ENCODE measurements around the gene TMC8.

TMC8 gene

DNA sequence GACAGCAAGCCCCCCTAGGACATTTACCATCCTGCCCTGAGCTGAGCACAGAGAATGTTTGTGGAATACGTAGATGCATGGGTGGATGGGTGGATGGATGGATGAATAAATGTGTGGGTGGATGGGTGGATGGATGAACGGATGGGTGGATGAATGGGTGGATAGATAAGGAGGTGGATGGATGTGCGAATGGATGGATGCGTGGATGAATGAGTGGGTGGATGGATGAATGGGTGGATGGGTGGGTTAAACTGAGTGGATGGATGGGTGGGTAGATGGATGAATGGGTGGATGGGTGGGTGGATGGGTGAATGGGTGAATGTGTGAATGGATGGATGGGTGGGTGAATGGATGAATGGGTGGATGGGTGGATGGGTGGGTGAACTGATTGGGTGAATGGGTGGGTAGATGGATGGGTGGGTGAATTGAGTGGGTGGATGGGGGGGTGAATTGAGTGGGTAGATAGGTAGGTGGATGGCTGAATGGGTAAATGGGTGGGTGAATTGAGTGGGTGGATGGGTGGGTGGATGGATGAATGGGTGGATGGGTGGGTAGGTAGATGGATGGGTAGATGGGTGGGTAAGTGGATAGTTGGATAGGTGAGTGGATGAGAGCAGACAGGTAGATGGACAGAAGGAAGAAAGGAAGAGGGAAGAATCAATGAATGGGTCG, 7.2 kb upstream of the TMC8 start:
- DNase-seq (ENCODE audit: low read depth in 2 of 2): no peak

DNA sequence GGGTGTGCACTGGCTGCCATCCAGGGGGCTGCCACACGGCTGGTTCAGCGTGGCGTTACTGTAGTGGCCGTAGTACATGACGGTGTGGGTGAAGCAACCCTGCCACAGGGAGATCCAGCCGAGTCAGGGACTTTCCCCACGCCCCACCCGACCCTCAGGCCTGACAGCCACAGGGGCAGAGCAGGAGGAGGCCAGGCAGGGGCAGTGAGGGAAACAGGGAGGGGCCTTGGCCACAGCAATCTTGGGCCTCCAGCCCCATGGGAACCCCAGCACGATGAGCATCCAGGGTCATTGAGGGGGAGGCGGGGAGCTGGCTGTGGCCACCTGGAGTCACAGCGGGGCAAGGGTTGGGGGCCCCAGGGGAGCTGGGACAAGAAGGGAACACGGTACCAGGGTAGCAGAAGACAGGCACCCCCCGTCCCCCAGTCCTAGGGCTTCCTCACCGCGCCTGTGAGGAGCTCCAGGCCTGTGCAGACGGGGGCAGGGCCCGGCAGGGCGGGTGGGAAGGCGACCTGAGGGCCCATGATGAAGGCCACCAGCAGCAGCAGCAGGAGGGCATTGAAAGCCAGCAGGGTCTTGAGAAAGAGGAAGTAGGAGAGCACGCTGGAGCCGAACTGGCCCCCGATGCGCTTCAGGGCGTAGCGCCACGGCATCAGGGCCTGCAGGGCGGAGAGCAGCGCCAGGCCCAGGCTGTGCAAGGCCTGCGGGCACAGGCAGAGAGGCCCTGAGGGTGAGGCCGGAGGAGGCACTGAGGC, 6.3 kb upstream of the TMC8 start:
- no peak for DNase-seq (ENCODE audit: low read depth in 2 of 2)

DNA sequence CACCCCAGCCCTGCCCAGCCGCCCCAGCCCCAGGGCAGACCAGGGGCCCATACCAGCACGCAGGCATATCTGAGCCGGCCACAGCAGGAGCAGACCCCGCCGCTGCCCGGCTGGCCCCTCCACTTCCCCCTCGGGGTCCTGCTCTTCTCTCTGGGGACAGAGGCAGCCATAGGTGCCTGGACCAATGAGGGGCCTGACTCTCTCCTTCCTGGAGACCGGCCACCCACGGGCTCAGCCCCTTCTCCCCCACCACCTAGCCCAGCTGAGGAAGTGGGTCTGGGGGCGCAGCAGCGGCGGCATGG, 5.8 kb upstream of the TMC8 start:
- DNase-seq (ENCODE audit: low read depth in 2 of 2): no peak

DNA sequence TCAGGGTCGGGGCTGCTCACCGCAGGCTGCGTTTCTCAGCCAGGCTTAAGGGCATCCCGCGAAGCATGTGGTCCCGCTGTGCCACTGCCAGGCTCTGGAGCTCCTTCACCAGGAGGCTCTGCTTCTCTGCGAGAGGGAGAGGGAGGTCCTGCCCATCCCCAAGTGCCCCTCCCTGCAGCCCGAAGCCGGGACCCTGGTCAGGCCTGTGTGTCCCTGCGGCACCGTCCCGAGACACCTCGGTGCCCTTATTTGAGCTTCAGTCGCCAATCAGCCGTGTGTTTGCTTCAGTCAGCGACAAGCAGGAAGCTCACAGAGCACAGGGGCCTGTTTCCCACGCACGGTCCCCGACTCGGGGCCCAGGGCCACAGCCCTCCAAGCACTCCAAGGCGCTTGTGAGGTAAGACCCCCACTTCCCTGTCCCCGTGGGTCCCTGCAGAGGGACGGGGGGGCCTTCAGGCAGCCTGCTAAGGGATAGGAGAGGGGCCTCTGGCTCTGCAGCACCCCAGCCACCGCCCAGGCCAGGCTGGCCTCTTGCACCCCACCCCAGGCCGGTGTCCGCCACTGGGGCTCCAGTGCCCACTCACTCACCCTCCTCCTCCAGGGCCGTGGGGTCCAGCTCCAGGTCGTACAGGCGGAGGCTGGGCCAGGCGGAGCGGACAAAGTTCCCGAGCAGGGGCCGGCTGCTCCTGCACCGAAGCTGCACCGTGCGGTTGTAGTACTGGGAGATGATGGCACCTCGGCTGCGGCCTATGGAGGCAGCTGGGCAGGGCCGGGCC, 5.2 kb upstream of the TMC8 start:
- DNase-seq (ENCODE audit: low read depth in 2 of 2): no peak

DNA sequence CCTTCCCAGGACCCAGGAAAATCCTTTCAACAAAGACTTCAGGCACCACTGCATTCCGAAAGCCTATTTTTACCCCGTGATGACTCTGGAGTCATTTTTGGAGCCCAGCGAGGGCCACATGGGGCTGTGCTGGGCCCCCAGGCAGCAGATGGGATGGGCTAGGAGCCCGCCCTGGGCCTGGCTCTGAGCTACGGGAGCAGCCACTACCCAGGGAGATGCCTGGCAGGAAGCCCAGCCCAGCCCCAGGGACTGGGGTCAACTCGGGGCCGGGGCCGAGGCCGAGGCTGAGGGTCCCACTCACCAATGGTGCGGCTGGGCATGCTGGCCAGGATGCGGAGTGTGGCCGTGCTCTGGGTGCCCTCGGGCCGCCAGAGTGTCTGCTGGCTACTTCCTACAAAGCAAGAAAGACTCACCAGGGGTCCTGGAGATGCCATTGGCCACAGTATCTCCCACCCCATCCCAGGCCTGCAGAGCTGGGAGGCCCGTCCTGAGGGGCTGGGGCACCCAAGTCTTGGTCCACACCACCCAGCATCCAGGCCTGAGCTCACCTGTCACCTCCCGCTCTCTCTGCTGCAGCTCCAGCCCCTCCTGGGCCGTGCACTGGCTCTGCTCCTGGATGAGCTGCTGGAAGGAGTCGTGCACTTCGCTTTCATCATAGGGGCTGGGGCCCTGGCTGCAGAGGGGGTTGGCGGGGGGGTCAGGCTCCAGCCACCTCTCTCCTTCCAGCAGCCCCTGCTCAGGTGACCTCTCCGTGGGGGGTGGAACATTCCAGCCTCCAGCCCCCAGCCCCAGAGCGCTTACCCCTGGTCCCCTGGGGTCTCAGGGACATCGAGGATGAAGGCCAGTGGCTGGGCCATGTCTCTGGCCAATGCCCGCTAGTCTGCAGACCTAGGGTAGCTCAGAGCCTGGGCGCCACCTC, 4.3 kb upstream of the TMC8 start:
- no peak for DNase-seq (ENCODE audit: low read depth in 2 of 2)

DNA sequence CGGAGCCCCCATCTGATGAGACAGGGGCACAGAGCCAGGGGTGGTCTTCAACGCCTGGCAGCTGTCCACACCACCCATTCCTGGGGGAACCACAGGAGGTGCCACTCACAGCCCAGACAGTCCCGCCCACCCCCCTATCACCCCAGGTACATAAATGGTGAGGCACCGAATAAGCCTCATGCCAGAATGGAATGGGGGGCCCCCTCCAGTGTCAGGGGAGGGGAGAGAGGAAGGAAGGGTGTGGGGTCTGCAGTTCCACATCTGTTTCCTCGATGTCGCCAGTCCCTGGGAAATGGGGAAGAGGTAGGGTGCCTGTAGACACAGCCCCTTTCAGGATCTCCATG, 3.7 kb upstream of the TMC8 start:
- DNase-seq (ENCODE audit: low read depth in 2 of 2): no peak

DNA sequence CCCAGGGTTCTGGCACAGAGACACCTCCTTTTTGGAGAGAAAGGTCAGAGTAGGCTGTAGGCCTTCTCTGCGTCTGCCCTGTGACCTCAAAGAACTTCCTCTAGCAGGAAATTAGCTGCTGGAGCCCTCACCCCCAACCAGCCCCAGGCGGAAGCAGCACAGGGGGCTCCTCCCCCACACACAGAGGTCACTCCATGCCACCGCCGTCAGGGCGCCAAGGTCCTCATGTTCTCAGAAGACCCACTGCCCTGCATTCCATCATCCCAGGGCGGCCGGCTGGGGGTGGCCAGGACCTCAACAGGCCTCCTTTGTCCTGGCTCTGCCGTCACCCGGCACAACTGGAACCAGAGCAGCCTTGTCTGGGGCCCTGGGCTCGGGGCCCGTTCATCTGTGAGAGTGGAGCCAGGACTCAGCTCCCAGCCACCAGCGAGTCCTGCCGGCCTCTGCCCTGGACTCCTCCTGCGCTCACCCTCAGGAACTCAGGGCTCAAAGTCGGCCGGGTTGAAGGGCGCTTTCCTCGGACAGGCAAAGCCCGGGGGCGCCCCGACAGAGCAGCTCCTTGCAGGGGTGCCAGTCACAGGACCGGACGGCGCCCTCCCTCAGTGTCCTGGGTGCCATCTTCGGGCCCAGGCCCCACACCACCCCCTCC, 3.2 kb upstream of the TMC8 start:
- DNase-seq (ENCODE audit: low read depth in 2 of 2): no peak

DNA sequence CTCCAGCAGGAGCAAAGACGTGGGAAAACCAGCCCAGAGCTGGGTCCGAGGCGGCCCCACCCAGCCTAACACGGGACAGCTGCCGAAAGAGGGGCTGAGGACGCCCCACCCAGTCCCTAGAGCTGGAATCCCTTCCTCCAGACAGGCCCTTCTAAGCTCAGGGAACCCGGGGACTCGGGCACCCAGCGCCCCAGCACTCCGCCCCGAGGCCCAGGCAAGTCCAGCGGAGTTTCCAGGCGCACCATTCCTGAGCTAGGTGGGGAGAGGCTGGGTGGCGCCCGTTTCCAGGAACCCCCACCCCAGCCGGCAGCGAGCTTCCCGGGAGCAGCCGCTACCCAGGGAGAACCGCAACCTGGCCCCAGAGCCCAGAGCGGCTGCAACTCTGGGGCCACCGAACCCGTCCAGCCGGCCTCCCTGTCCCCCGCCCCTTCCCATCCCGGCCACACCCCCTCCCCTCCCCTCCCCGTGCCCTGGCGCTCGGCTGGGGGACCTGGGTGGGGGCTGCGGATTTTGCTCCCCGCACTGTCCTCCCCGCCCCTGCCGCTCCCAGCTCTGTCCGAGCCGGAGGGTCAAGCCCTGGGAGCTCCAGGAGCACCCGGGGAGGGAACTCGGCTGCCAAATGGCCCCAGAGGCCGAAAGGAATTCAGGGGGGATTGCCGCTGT, 2.6 kb upstream of the TMC8 start:
- no peak for DNase-seq (ENCODE audit: low read depth in 2 of 2)

DNA sequence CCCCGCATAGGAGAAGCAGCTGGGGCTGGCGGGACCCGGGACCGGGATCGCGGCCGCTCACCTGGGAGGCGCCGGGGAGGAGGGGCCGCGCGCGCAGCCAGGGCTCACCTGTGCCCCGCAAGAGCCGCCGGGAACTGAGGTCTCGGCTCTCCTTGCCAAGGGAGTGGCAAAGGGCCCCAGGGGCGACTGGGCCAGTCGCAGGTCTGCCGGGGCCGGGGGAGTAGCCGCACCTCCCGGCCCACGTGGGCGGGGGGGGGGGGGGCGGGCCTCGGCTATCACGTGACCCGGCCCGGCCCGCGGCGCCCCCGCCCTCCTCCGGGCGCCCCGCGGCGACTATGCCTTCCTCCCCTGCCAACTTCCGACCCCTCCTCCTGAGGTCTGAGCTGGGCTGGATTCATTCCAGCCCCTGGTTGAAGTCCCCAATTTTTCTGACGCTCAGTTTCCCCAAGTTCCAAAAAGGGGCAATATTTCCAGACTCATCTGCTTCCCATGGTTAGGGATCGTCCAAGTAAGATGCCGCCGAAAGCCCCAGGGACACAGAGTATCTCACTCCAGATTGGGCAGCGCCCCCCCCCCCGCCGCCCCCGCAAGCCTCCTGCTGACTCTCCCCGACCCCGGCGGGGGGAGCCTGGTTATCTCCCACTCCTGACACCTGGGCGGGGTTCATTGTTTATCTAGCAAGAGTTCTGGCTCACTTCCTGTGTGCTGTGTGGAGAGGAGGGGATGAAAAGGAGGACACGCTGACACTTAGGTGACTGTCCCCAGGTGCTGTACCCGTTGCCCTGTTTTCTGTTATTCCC, 1.8 kb upstream of the TMC8 start, which contains the start of gene TMC6:
TMC6 (minus strand) TSS at position 205 of the 800 bp plus-strand sequence. CDS start 1,923 bp downstream, outside the sequence.
- no peak for DNase-seq (ENCODE audit: low read depth in 2 of 2)

DNA sequence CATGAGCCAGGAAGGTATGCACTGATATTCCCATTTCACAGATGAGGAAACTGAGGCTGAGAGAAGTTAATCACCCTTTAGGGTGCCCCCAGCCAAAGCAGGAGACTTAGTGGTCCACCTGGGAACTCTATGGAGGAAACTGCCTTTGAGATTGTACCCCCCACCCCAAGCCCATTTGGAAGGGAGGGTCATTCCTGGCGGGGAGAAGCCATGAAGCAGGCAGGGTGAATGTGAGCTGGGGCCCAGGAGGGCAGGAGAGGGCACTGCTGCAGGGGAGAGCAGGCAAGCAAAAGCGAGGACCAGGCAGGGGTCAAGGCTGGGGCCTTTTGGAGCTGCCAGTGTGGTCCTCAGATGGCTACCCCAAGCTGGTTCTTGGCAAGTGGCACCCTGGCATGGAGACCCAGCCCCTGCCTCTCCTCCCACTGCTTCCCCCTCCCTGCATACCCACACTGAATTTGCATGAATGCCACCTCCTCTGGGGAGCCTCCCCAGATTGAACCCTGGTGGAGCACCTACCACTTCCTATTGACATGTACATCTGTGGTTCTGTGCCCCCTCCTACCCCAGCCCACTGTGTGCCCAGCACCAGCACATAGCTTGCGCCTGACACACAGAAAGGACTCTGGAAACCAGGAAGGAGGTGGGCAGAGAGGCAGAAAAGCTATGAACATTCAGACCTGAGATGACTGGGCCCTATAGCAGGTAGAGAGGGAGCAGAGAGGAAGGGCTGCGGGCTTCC, 1.1 kb upstream of the TMC8 start:
- DNase-seq (ENCODE audit: low read depth in 2 of 2): no peak

DNA sequence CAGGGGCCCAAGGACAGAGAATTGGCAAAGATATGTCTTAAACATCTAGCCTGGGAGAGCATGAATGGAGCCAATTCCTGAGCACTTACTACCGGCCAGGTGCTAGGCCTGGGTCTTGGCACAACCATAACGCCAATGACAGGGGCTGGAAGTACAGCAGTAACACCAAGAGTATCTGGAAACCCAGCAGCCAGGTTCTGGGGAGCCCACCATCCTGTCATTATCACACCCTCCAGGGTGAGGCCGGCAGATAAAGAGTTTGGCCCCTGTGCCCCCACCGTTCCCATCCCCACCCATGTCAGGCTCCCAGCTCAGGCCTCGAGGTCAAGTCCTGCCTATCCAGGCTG, 508 bp upstream of the TMC8 start:
- DNase-seq (ENCODE audit: low read depth in 2 of 2): no peak

DNA sequence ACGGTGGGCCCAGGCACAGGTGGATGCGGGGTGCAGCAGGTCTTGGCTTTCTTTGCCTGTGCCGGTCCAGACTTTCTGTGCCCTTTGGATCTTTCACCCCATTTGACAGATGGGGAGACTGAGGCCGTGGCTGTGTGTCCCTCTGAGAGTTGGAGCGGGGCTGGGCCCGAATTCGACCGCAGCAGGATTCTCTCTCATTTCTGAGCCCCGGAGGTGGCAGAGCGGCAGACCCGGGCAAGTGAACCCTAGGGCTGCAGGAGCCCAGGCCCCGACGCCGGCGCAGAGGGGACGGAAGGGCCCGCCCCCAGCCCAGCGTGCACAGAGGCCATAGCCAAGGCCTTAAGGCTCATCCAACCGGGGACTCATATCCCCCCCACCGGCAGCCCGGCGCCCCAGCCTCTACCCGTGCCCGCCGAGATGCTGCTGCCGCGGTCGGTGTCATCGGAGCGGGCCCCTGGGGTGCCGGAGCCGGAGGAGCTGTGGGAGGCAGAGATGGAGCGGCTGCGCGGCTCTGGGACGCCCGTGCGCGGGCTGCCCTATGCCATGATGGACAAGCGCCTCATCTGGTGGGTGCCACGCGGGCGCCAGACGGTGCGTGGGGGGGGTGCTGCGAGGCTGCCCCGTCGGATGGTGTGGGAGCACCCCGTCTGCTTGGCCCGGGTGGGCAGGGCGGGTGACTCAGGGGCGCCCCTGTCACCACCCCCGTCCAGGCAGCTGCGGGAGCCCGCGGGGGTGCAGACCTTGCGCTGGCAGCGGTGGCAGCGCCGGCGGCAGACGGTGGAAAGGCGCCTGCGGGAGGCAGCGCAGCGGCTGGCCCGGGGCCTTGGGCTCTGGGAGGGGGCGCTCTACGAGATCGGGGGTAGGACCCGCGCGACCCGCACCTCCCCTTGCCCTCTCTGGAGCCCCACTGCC, 857 bp downstream of the TMC8 start:
- no peak for DNase-seq (ENCODE audit: low read depth in 2 of 2)

DNA sequence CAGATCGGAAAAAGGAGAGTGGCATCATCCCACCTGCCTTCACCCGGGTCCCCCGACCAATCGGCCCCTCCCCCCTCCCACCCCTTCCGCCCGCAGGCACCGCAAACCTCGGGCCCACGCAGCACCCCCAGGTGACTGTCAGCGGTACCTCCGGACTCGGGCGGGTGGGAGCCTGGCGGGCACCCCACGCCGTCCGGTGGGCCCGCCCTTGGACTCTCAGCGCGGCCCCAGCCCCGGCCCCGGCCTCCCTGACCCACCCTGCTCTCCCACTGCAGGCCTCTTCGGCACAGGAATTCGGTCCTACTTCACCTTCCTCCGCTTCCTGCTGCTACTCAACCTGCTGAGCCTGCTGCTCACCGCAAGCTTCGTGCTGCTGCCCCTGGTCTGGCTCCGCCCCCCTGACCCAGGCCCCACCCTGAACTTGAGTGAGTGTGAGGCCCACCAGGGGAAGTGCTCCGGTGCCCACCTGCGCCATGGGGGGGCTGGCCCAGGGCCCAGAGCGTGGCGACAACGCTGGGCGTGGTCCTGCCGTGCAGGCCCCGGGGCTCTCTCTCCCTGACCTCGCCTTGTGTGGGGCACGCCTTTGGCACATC, 1.6 kb downstream of the TMC8 start:
- DNase-seq (ENCODE audit: low read depth in 2 of 2): no peak

DNA sequence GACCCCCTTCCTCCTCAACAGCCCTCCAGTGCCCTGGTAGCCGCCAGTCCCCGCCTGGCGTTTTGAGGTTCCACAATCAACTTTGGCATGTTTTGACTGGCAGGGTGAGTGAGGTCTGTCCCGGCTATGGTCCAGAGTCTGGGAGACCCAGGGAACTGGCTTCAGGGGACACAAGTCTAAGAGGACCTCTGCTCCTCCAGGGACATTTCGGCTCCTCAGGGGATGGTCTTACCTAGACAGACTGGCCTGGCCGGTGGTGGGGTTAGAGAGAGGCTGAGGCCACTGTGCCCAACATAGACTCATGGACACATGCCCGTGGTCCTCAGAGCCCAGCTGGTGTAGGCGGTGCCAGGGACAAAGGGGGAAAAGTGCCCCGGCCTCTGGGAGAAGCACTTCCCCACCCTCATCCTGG, 2.2 kb downstream of the TMC8 start:
- DNase-seq (ENCODE audit: low read depth in 2 of 2): no peak

DNA sequence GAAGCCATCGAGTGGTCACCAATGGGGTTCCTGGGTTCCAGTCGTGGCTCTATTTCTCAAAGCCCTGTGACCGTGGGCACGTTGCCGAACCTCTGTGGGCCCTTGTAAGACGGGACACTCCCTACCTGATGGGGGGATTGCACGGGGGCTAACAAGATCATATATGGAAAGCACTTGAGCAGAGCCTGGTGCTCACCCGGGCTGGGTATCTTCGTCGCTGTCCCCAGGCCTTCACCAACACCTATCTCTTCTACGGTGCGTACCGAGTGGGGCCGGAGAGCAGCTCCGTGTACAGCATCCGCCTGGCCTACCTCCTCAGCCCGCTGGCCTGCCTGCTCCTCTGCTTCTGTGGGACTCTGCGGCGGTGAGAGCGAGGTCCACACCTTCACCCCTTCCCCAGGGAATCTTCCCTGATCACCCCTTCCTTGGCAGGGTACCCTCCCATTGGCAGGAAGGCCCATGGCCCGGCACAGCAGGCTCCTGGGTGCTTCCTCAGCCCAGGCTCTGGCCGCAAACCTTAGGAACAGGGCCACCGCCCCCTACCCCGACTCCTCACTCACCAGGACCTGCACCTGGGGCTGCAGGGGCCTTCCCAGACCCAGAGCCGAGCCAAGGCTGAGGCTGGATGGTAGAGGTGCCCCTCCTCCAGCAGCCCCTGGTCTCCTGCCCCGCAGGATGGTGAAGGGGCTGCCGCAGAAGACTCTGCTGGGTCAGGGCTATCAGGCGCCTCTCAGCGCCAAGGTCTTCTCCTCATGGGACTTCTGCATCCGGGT, 2.8 kb downstream of the TMC8 start:
- DNase-seq (ENCODE audit: low read depth in 2 of 2): no peak

DNA sequence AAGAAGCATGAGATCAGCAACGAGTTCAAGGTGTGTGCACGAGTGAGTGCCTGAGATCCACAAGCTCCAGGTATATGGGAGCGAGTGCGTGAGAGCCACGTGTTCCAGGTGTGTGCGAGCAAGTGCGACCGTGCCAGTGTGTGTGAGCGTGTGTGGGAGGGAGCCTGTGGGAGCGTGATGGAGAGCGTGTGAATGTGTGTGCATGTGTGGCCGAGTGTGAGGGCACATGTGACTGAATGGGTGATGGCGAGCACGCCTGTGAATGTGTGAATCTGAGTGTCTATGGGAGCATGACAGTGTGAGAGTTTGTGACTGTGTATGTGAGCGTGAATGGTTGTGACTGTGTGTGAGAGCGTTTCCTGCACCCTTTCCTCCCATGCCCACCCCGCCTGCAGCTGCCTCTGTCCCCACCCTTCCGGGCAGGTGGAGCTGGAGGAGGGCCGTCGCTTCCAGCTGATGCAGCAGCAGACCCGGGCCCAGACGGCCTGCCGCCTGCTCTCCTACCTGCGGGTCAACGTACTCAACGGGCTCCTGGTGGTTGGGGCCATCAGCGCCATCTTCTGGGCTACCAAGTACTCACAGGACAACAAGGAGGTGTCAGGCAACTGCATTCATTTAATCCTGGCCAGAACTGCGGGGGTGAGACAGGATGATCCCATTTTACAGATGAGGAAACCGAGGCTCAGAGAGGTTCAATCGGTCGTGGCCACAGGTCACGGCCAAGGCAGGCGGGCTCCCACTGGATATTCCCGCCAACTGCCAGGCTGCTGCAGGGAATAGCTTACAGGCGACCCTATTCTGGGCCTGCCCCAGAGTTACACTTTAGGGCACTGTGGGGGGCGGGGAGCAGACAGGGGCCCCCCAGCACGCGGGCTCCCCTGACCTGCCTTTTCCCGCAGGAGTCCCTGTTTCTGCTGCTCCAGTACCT, 3.7 kb downstream of the TMC8 start:
- DNase-seq (ENCODE audit: low read depth in 2 of 2): peak in 1 of 2 experiments; percentile 64

Data from stimulated activated CD4-positive, alpha-beta T cell treated with anti-CD3 and anti-CD28 coated beads, Interleukin-12 subunit alpha, Interleukin-12 subunit beta, amount 100 ng/mL, for 24 hours (primary cell).